Measurements from ENCODE around the gene ARID3C. TPM values are rescaled to one million over a fixed set of nuclear protein-coding genes. Genes with fewer than 3 reads are reported as not detected.

ARID3C gene
- total RNA-seq, 2 experiments from 2014 or later, result 0.38 to 1.9 TPM

GRCh38 chr9:34671307-34671706 lies 42.4 kb upstream of the ARID3C start:
- BruUV-seq (replicated peaks), result no TSS peak

GRCh38 chr9:34669809-34670562 lies 41.1 kb upstream of the ARID3C start:
- TF ChIP-seq CTCF (conservative IDR thresholded peaks at IDR 0.05; ENCODE audit: low read length) (no peak), EZH2phosphoT487 (IDR thresholded peaks at IDR 0.05; ENCODE audit: borderline replicate concordance, low read depth, low read length) (no peak)

More at GRCh38 chr9:34671307-34671706, 42.4 kb upstream of the ARID3C start:
- ChIA-PET POLR2A (no interaction called here), CTCF (ENCODE audit: unreplicated experiment) (no interaction called here)
- H3K4me1 ChIP-seq (ENCODE audit: insufficient read depth, low read length, poor library complexity, severe bottlenecking), result peaks cover 1% of the 10 kb centered on the region
- no peaks in the 10 kb centered on the region for H3K9me2 ChIP-seq (ENCODE audit: insufficient read depth, low read length)
- intact Hi-C loops (cut with micrococcal nuclease; ENCODE audit: unreplicated experiment), result no loop called here
- H3K79me2 ChIP-seq (ENCODE audit: insufficient read depth, low read depth, low read length), result no peaks in the 10 kb centered on the region
- DNase-seq (ENCODE audit: low spot score), result no peak
- no peak overlapping the region for H2AFZ ChIP-seq (ENCODE audit: low read length)
- H3K36me3 ChIP-seq (ENCODE audit: insufficient read depth, low read length), result peaks cover 5% of the 10 kb centered on the region; the same call in 1 of the 2 replicates
- H3K4me3 ChIP-seq (ENCODE audit: low read depth, low read length, poor library complexity, severe bottlenecking), result no peak overlapping the region
- no peak for TF ChIP-seq CTCF (conservative IDR thresholded peaks at IDR 0.05; ENCODE audit: low read length)
- TF ChIP-seq EZH2phosphoT487 (IDR thresholded peaks at IDR 0.05; ENCODE audit: borderline replicate concordance, low read depth, low read length), result no peak
- no peak overlapping the region for H3K27ac ChIP-seq (ENCODE audit: low read depth, low read length, poor library complexity, severe bottlenecking)
- no peaks in the 10 kb centered on the region for H3K9me3 ChIP-seq (ENCODE audit: low read length)
- H3K4me2 ChIP-seq (ENCODE audit: low read length), result no peak overlapping the region
- no peaks in the 10 kb centered on the region for H4K20me1 ChIP-seq (ENCODE audit: insufficient read depth, low read length)

More at GRCh38 chr9:34669809-34670562, 41.1 kb upstream of the ARID3C start:
- Histone ChIP-seq H3K36me3 (ENCODE audit: insufficient read depth, low read length) (peaks cover 5% of the 10 kb centered on the region; the same call in 1 of the 2 replicates), H3K4me3 (ENCODE audit: low read depth, low read length, poor library complexity, severe bottlenecking) (no peak overlapping the region), H3K79me2 (ENCODE audit: insufficient read depth, low read depth, low read length) (no peaks in the 10 kb centered on the region), H3K9me3 (ENCODE audit: low read length) (no peaks in the 10 kb centered on the region), H3K4me1 (ENCODE audit: insufficient read depth, low read length, poor library complexity, severe bottlenecking) (peaks cover 7% of the 10 kb centered on the region), H3K27ac (ENCODE audit: low read depth, low read length, poor library complexity, severe bottlenecking) (no peak overlapping the region), H4K20me1 (ENCODE audit: insufficient read depth, low read length) (no peaks in the 10 kb centered on the region), H3K4me2 (ENCODE audit: low read length) (no peak overlapping the region), H3K9me2 (ENCODE audit: insufficient read depth, low read length) (no peaks in the 10 kb centered on the region), H2AFZ (ENCODE audit: low read length) (no peak overlapping the region)
- no TSS peak for BruUV-seq (replicated peaks)
- intact Hi-C loops (cut with micrococcal nuclease; ENCODE audit: unreplicated experiment), result no loop called here
- ChIA-PET POLR2A (no interaction called here), CTCF (ENCODE audit: unreplicated experiment) (no interaction called here)
- DNase-seq (ENCODE audit: low spot score), result no peak

Measured in OCI-LY7 (cell line).